ENCODE data around the gene CIRBP. TPM values are rescaled to one million over a fixed set of nuclear protein-coding genes. Genes with fewer than 3 reads are reported as not detected.

The CIRBP gene
- total and polyA plus RNA-seq, 2 of the 13 experiments (the other 11 are each of a cell fraction or from before 2014, with no cell fraction given) = 133 to 140 TPM

GRCh38 chr19:1283207-1283916 is 14.2 kb downstream of the CIRBP start (continued):
- TF ChIP-seq, protein P1, sequence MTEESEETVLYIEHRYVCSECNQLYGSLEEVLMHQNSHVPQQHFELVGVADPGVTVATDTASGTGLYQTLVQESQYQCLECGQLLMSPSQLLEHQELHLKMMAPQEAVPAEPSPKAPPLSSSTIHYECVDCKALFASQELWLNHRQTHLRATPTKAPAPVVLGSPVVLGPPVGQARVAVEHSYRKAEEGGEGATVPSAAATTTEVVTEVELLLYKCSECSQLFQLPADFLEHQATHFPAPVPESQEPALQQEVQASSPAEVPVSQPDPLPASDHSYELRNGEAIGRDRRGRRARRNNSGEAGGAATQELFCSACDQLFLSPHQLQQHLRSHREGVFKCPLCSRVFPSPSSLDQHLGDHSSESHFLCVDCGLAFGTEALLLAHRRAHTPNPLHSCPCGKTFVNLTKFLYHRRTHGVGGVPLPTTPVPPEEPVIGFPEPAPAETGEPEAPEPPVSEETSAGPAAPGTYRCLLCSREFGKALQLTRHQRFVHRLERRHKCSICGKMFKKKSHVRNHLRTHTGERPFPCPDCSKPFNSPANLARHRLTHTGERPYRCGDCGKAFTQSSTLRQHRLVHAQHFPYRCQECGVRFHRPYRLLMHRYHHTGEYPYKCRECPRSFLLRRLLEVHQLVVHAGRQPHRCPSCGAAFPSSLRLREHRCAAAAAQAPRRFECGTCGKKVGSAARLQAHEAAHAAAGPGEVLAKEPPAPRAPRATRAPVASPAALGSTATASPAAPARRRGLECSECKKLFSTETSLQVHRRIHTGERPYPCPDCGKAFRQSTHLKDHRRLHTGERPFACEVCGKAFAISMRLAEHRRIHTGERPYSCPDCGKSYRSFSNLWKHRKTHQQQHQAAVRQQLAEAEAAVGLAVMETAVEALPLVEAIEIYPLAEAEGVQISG (CRISPR knock-in tag; IDR thresholded peaks at IDR 0.05) = peak; percentile 68
- TF ChIP-seq PCBP1 (IDR thresholded peaks at IDR 0.05; ENCODE audit: borderline replicate concordance, low read depth, low read length) = no peak
- TF ChIP-seq, protein P2, sequence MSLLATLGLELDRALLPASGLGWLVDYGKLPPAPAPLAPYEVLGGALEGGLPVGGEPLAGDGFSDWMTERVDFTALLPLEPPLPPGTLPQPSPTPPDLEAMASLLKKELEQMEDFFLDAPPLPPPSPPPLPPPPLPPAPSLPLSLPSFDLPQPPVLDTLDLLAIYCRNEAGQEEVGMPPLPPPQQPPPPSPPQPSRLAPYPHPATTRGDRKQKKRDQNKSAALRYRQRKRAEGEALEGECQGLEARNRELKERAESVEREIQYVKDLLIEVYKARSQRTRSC (CRISPR knock-in tag; IDR thresholded peaks at IDR 0.05; ENCODE audit: low read depth) = no peak
- TF ChIP-seq, protein P3, sequence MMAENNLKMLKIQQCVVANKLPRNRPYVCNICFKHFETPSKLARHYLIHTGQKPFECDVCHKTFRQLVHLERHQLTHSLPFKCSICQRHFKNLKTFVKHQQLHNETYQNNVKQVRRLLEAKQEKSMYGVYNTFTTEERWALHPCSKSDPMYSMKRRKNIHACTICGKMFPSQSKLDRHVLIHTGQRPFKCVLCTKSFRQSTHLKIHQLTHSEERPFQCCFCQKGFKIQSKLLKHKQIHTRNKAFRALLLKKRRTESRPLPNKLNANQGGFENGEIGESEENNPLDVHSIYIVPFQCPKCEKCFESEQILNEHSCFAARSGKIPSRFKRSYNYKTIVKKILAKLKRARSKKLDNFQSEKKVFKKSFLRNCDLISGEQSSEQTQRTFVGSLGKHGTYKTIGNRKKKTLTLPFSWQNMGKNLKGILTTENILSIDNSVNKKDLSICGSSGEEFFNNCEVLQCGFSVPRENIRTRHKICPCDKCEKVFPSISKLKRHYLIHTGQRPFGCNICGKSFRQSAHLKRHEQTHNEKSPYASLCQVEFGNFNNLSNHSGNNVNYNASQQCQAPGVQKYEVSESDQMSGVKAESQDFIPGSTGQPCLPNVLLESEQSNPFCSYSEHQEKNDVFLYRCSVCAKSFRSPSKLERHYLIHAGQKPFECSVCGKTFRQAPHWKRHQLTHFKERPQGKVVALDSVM (CRISPR knock-in tag; IDR thresholded peaks at IDR 0.05) = peak; percentile 42; the same call in 1 of the 2 replicates
- TF ChIP-seq ZNF20 (CRISPR knock-in tag; IDR thresholded peaks at IDR 0.05) = no peak
- no peak for TF ChIP-seq ZNF17 (CRISPR knock-in tag; IDR thresholded peaks at IDR 0.05)
- TF ChIP-seq, protein P4, sequence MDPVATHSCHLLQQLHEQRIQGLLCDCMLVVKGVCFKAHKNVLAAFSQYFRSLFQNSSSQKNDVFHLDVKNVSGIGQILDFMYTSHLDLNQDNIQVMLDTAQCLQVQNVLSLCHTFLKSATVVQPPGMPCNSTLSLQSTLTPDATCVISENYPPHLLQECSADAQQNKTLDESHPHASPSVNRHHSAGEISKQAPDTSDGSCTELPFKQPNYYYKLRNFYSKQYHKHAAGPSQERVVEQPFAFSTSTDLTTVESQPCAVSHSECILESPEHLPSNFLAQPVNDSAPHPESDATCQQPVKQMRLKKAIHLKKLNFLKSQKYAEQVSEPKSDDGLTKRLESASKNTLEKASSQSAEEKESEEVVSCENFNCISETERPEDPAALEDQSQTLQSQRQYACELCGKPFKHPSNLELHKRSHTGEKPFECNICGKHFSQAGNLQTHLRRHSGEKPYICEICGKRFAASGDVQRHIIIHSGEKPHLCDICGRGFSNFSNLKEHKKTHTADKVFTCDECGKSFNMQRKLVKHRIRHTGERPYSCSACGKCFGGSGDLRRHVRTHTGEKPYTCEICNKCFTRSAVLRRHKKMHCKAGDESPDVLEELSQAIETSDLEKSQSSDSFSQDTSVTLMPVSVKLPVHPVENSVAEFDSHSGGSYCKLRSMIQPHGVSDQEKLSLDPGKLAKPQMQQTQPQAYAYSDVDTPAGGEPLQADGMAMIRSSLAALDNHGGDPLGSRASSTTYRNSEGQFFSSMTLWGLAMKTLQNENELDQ (CRISPR knock-in tag; IDR thresholded peaks at IDR 0.05; ENCODE audit: borderline replicate concordance) = no peak
- no peak for TF ChIP-seq TOPORS (CRISPR knock-in tag; IDR thresholded peaks at IDR 0.05)
- TF ChIP-seq NCOA2 (CRISPR knock-in tag; IDR thresholded peaks at IDR 0.05) = peak; percentile 30; the same call in 1 of the 2 replicates
- TF ChIP-seq MYPOP (CRISPR knock-in tag; IDR thresholded peaks at IDR 0.05) = no peak
- TF ChIP-seq TP53 (CRISPR knock-in tag; conservative IDR thresholded peaks at IDR 0.05) = no peak
- TF ChIP-seq ZNF878 (CRISPR knock-in tag; IDR thresholded peaks at IDR 0.05) = no peak
- no peak for TF ChIP-seq ZNF333 (CRISPR knock-in tag; IDR thresholded peaks at IDR 0.05; ENCODE audit: borderline replicate concordance)
- no peak for TF ChIP-seq CENPT (CRISPR knock-in tag; IDR thresholded peaks at IDR 0.05; ENCODE audit: low read depth)
- TF ChIP-seq, protein P5, sequence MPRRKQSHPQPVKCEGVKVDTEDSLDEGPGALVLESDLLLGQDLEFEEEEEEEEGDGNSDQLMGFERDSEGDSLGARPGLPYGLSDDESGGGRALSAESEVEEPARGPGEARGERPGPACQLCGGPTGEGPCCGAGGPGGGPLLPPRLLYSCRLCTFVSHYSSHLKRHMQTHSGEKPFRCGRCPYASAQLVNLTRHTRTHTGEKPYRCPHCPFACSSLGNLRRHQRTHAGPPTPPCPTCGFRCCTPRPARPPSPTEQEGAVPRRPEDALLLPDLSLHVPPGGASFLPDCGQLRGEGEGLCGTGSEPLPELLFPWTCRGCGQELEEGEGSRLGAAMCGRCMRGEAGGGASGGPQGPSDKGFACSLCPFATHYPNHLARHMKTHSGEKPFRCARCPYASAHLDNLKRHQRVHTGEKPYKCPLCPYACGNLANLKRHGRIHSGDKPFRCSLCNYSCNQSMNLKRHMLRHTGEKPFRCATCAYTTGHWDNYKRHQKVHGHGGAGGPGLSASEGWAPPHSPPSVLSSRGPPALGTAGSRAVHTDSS (CRISPR knock-in tag; conservative IDR thresholded peaks at IDR 0.05) = no peak
- peak; percentile 32; the same call in 1 of the 2 replicates for TF ChIP-seq CREM (IDR thresholded peaks at IDR 0.05)
- no peak for TF ChIP-seq CREM (CRISPR knock-in tag; IDR thresholded peaks at IDR 0.05)
- no peak for TF ChIP-seq ZNF337 (CRISPR knock-in tag; IDR thresholded peaks at IDR 0.05; ENCODE audit: borderline replicate concordance, low read depth)

All from HepG2 (cell line).